Right hindlimb (tissue), 1 donor: ENCODE results near the gene TAF4B.
"Not testable (repeated sequence)": the region's sequence is repeated elsewhere in the genome, so short reads cannot be mapped to it uniquely, and the experiment has no call there.

Experiments
- DNase-seq: peaks from one replicate; pipeline ENCODE4 v3.0.0-alpha.2; 2018

TAF4B gene

DNA sequence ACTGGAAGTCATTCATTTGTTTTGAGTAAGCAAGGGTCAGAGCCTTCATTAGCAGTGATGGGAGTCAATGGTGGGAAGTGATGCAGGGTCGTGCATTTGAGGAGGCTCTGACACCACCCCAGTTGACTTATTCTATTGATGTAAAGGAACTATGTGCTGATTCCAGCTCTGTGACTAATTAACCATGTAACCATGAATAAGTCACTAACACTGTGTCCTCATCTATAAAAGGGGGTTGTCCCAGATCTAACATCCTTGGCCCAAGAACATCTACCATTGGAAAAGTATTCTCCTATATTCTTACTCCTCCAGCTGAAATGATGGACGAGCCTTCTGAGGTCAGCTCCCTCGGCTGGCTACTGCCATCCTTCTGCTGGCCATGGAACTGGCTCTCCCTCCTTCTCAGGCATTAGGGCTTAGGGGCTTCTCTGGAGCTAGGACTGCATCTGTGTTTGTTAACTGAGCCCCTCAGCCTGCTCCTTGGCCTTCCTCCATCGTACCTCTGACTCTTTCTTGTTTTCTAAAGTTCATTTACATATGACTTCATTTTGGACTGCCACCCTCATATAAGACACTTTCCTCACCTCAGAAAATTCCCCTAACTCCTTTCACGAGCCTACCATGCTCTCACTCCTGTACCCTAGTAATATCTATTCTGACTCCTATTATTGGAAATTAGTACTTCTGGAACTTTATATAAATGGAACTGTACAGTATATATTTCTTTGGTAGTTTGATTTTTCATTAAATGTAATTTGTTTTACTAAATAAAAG, 206.6 kb downstream of the TAF4B start:
- no peak for DNase-seq

DNA sequence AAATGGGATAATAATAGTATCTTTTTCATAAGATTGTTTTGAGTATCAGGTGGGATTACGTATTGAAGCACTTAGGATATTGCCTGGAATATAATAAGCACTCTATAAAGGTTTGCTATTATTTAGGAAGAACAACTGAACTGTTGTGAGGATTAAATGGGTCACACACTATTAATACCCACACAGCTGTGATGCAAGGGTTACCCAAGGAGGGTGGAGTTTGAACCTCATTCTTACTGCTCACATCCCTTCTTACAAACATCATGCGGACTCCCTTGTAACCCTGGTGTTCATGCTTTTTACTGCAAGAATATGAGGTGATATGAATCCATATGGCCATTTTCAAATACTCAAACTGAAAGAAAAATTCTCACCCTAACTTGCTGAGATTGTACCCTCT, 208.6 kb downstream of the TAF4B start:
- no peak for DNase-seq

DNA sequence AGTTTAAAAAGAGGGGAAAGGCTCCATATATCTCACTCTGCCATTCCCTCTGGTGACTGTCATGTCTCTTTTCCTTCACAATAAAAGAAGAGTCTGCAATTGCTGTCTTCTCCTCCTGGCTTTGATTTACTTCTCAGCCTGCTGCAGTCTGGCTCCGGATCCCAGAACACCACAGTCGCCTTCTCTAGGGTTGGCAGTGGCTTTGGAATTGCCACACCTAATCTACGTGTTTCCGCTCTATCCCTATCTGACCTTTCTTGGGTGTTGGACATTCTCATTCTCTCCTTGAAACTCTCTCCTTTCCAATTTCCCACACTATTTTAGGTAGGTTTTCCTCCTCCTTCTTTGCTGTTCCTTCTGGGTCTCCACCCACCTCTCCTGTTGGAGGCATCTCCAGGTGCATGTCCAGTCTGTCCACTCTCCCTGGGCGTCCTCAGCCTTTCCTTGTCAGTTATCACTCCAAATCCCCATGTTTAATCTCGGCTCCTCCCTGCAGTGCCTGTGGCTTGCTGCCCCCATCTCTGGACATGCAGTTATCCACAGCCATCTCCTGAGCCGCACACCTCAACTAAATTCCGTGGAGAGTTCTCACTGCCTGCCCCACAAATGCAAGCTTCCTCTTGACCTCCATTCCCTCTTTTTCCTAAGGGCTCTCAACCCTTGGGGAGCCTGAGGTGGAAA, 209.3 kb downstream of the TAF4B start:
- no peak for DNase-seq

DNA sequence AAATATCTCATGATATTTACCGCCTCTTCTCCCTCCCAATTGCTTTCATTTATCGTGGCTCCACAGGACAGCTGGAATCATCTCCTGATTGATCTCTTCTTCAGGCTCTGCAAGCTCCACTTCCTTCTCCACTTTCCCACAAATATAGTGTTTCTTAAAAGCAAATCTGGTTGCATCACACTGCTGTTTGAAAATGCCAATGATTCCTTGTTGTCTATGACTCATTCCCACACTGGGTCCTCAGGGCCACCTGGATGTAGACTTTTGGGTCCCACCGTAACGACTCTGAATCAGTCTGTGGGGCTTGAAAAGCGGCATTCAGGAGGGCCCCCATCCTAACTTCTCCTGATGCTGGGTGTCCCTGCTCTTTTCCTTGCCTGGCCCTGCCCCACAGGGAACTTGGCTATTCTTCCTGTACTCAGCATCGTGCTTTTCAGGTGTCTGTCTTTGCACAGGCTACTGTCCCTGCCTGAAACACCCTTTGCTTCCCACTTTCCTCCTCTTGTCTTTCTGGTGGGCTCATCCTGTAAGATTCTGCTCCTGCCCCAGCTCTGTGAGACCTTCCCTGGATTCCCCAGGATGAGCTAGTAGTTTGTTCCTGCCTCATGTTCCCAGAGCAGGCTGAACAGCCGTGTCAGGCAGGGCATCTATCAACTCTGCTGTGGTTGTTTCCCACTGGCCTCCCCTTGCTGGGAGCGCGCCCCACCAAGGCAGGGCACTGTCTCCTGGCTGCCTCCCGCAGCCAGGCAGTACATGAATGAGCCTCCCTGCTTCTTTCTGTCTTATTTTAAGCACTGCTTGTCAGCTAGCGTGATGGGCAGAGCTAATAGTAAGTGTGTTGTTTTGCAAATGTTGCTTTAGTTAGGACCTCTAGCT, 210.2 kb downstream of the TAF4B start:
- DNase-seq = no peak

DNA sequence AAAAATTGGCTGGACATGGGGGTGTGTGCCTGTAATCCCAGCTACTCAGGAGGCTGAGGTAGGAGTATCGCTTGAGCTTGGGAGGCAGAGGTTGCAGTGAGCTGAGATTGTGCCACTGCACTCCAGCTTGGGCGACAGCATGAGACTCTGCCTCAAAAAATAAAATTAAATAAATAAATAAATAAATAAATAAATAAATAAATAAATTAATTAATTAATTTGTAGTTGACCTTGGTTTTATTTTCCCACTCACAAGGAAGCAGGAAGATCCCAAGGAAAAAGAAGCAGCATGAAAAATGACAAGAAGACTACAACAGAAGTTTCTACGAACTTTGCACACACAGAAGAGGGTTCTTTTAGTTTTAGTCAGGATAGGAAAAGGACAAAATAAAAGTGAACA, 211.4 kb downstream of the TAF4B start:
- DNase-seq = not testable (repeated sequence)

DNA sequence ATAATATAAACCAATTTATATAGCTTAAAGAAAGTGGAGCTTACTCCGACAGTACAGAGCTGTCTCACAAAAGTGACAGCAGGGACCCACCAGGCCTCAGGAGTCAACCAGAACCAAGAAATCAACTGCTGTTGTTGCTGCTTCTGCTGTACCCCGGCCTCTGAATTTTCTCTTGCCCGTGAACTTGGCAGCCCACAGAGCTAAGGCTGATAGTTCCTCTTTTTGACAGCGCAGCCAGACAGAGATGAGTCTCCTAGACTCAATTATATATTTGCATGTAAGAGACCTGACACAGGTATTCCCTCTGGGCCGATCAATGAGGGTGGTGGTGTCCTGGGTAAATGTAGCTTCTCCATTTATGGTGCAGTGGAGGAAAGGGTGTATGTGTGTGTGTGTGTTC, 212.7 kb downstream of the TAF4B start:
- DNase-seq = no peak

DNA sequence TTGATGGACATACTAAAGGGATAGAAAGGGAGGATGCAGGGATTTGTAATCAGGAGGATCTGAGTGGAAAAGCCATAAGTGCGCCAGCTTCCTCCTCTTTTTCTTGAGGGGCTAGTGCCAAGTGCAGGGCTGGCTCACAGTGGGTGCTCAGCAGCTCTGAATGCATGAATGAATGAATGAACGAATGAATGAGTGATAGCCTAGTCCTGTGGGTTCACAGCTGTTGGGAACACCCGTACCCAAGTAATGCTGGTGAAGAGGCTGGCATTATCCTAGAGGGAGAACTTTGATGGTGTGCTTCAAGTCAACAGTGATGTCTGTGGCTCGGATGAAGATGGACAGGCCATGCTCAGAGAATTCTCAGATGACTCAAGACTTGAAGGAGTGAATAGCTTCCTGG, 213.3 kb downstream of the TAF4B start:
- no peak for DNase-seq

DNA sequence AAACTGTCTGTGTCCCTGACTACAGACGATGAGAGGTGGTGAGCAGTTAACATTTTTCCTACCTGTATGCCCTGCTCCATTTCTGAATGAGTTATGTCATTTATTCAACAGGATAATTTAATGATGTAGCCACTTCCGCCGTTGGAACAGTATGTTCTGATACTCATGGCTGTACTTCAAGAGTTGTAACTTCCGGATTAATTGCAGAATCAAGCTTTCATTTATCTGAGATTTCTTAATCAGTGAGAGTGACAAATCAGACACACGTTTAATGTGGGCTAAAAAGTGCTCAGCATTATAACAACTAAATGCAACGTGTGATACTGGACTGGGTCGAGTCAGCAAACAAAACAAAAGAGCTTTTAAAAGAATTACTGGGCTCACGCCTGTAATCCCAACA, 214.4 kb downstream of the TAF4B start:
- DNase-seq = no peak
